ENCODE data around the gene TOB1.

TOB1 gene

GRCh38 chr17:50845240-50846147 lies 20.7 kb downstream of the TOB1 start:
- TF ChIP-seq ZNF513 (tag by site-specific recombination; IDR thresholded peaks at IDR 0.05) (0 out of 2 replicates have a peak, but pooled peaks have one; percentile 42), HIC1 (tag by site-specific recombination; IDR thresholded peaks at IDR 0.05) (no peak), EGR2 (tag by site-specific recombination; IDR thresholded peaks at IDR 0.05; ENCODE audit: low read depth) (peak; percentile 75), ZNF169 (tag by site-specific recombination; IDR thresholded peaks at IDR 0.05) (no peak), ZFHX2 (tag by site-specific recombination; conservative IDR thresholded peaks at IDR 0.05) (peak; percentile 85), ZBTB21 (tag by site-specific recombination; IDR thresholded peaks at IDR 0.05) (no peak)
- H3K36me3 ChIP-seq (ENCODE audit: control insufficient read depth in 2 of 2, insufficient read depth in 1 of 2, low read length in 2 of 2): no peaks in the 10 kb centered on the region
- H3K27ac ChIP-seq (ENCODE audit: extremely low read depth, low read depth, low read length): no peak overlapping the region
- no peak overlapping the region for H3K4me3 ChIP-seq (ENCODE audit: low read depth, low read length)
- CTCF ChIA-PET: interaction anchor here (0.5 to 14.0 kb wide), 11 partner anchors 8 to 238 kb away, joined by 3 to 240 read pairs (median 3); no protein-coding TSS in a partner anchor
- POLR2A ChIA-PET: no interaction called here
- H3K4me1 ChIP-seq (ENCODE audit: control insufficient read depth, insufficient read depth, low read length): no peaks in the 10 kb centered on the region
- no peaks in the 10 kb centered on the region for H3K9me3 ChIP-seq (ENCODE audit: control insufficient read depth, insufficient read depth, low read depth, low read length)

DNA sequence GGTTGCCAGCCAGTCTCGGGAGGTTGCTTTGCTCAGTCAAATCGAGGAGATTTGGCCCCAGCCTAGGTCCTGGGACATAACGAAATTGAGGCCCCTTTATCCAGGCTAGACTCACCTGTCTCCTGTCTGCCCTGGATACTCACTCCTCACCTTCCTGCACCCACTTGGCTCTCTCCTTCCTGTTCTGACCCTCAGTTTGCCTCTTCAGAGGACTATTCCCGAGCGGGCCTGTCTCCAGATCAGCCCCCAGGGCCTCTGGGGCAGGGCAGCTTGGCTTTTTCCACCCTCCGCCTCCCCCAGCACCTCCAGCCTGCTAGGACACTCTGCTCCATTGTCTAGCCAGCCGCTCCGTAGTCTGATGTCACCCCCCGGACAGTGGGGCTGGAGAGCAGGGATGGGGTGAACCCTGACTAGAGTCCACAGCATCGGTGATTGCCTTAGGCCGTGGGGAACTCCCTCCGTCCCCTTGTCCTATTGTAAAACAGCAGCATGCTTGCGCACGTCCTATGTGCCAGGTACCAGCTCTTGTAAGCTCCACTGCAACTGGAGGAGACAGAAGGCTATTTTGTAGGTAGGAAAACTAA lies 21.9 kb downstream of the TOB1 start:
- CTCF ChIA-PET: interaction anchor here (0.9 to 14.0 kb wide), 6 partner anchors 9 to 80 kb away, joined by 3 to 240 read pairs (median 6); no protein-coding TSS in a partner anchor
- H3K9me3 ChIP-seq (ENCODE audit: control insufficient read depth, insufficient read depth, low read depth, low read length): no peaks in the 10 kb centered on the region
- no peak for TF ChIP-seq ZNF292 (tag by site-specific recombination; IDR thresholded peaks at IDR 0.05; ENCODE audit: borderline replicate concordance, low read depth)
- no peak for TF ChIP-seq ZNF184 (tag by site-specific recombination; IDR thresholded peaks at IDR 0.05)
- TF ChIP-seq ZNF202 (tag by site-specific recombination; IDR thresholded peaks at IDR 0.05; ENCODE audit: borderline replicate concordance): no peak
- no peak for TF ChIP-seq ZNF707 (tag by site-specific recombination; IDR thresholded peaks at IDR 0.05)
- TF ChIP-seq ZNF221 (tag by site-specific recombination; IDR thresholded peaks at IDR 0.05; ENCODE audit: borderline replicate concordance): no peak

GRCh38 chr17:50843150-50843905 lies 22.8 kb downstream of the TOB1 start:
- no peaks in the 10 kb centered on the region for H3K36me3 ChIP-seq (ENCODE audit: control insufficient read depth in 2 of 2, insufficient read depth in 1 of 2, low read length in 2 of 2)
- H3K27ac ChIP-seq (ENCODE audit: extremely low read depth, low read depth, low read length): no peak overlapping the region
- H3K4me1 ChIP-seq (ENCODE audit: control insufficient read depth, insufficient read depth, low read length): no peaks in the 10 kb centered on the region
- ChIA-PET POLR2A (no interaction called here), CTCF (interaction anchor here (0.6 to 14.0 kb wide), 13 partner anchors 10 to 296 kb away, joined by 3 to 240 read pairs (median 7); no protein-coding TSS in a partner anchor)
- no peak overlapping the region for H3K4me3 ChIP-seq (ENCODE audit: low read depth, low read length)
- no peaks in the 10 kb centered on the region for H3K9me3 ChIP-seq (ENCODE audit: control insufficient read depth, insufficient read depth, low read depth, low read length)
- TF ChIP-seq ZNF423 (tag by site-specific recombination; IDR thresholded peaks at IDR 0.05) (no peak), ZFP37 (tag by site-specific recombination; IDR thresholded peaks at IDR 0.05) (no peak), ZNF366 (tag by site-specific recombination; conservative IDR thresholded peaks at IDR 0.05) (no peak), ZNF175 (tag by site-specific recombination; IDR thresholded peaks at IDR 0.05) (no peak), HIC1 (tag by site-specific recombination; IDR thresholded peaks at IDR 0.05) (no peak), ZNF416 (tag by site-specific recombination; IDR thresholded peaks at IDR 0.05) (no peak), ZNF791 (tag by site-specific recombination; IDR thresholded peaks at IDR 0.05) (no peak), ZNF311 (tag by site-specific recombination; IDR thresholded peaks at IDR 0.05; ENCODE audit: borderline replicate concordance) (no peak), ZNF274 (IDR thresholded peaks at IDR 0.05; ENCODE audit: low read length) (no peak), ZNF274 (tag by site-specific recombination; IDR thresholded peaks at IDR 0.05; ENCODE audit: borderline replicate concordance) (no peak), ZNF707 (tag by site-specific recombination; IDR thresholded peaks at IDR 0.05) (no peak)
- TF ChIP-seq, protein P1, sequence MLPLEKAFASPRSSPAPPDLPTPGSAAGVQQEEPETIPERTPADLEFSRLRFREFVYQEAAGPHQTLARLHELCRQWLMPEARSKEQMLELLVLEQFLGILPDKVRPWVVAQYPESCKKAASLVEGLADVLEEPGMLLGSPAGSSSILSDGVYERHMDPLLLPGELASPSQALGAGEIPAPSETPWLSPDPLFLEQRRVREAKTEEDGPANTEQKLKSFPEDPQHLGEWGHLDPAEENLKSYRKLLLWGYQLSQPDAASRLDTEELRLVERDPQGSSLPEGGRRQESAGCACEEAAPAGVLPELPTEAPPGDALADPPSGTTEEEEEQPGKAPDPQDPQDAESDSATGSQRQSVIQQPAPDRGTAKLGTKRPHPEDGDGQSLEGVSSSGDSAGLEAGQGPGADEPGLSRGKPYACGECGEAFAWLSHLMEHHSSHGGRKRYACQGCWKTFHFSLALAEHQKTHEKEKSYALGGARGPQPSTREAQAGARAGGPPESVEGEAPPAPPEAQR (tag by site-specific recombination; IDR thresholded peaks at IDR 0.05): no peak

More for the DNA sequence above, 21.9 kb downstream of the TOB1 start:
- Histone ChIP-seq H3K36me3 (ENCODE audit: control insufficient read depth in 2 of 2, insufficient read depth in 1 of 2, low read length in 2 of 2) (no peaks in the 10 kb centered on the region), H3K27ac (ENCODE audit: extremely low read depth, low read depth, low read length) (no peak overlapping the region), H3K4me3 (ENCODE audit: low read depth, low read length) (no peak overlapping the region), H3K4me1 (ENCODE audit: control insufficient read depth, insufficient read depth, low read length) (no peaks in the 10 kb centered on the region)
- POLR2A ChIA-PET: no interaction called here

All from HEK293 (cell line).